ENCODE results near the gene GNMT.

GNMT gene

GRCh38 chr6:43013097-43013842, 52.7 kb downstream of the GNMT start:
- no peak for DNase-seq (ENCODE audit: low read depth in 2 of 2)
